8988T (cell line): ENCODE results near the gene DGKE.

Experiments used
- DNase-seq: peaks from one replicate; pipeline ENCODE4 v3.0.0; 2011

Gene DGKE

DNA sequence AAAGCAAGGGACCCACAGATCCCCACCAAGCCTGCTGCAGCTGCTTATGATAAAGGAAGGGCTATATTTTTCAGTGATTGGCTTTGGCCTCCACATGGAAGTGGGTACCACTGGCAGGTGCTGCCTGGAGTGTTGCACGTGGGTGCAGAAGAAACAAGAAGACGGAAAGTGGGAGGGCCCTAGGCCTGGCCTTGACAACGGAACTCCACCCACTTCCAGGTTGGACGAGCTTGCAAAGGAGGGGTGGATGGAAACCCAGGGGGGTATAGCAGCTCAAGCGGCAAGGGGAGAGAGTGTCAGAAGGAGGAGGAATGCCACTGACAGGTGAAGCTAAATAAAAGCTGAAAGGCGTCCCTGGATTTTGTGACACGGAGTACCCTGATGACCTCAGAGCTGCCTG lies 59.6 kb downstream of the DGKE start:
- DNase-seq: no peak

DNA sequence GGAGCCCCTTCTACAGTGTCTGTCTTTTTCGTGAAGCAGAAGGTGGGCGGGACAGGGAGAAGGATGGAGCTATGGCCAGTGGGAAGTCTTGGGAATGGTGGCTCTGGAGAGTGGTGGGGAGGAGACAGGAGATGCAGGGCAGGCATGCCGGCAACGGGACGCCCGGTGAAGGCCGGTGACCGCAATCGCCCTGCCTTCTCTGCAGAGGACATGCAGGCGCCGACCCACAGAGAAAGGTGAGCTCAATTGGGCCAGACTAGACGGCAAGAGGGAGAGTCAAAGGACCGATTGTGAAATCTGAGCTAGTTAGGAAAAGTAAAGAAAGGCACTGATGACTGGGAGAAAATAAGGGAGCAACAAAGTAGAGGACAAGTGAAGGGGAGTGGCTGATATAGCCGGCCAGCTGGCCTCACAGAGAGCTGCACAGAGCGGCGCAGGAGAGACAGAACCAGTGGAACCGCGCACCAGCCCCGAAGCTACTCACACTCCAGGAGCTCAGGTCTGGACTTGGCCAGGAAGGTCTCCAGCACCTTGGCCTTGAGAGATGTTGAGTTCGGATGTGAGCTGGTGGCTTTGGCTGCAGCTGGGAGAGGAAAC lies 61.0 kb downstream of the DGKE start:
- DNase-seq: no peak

DNA sequence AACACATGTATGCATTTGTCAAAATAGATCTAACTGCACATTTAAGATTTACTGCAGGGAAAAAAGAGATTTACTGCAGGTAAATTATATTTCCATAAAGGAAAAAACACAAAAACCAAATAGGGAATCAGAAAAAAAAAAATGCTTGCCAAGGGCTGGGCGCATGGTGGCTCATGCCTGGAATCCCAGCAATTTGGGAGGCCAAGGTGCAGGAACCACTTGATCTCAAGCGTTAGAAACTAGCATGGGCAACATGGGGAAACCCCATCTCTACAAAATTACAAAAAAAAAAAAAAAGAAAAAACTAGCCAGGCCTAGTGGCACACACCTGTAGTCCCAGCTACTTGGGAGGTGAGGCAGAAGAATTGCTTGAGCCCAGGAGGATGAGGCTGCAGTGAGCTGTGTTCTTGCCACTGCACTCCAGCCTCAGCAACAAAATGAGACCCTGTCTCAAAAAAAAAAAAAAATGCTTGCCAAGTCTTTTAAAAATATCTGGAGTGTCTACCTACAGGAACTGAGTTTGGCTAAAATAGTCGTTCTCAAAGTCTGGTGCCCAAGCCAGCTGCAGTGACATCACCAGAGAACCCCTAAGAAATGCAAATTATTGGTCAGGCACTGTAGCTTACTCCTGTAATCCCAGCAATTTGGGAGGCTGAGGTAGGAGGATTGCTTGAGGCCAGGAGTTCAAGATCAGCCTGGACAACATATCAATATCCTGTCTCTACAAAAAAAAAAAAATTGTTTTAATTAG lies 62.4 kb downstream of the DGKE start:
- no peak for DNase-seq

DNA sequence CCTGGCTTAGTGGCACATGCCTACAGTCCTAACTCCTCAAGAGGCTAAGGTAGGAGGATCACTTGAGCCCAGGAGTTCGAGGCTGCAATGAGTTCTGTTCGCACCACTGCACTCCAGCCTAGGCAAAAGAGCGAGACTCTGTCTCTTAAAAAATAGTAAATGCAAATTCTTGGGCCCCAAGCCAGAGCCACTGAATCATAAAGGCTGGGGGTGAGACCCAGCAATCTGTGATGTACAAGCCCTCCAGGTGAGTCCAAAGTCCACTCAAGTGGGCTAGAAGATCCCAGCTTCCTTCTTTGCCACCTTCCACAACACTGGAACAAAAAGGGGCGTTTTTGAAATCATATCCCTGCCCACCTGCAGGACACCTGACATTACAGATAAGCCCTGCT lies 63.0 kb downstream of the DGKE start:
- DNase-seq: no peak

DNA sequence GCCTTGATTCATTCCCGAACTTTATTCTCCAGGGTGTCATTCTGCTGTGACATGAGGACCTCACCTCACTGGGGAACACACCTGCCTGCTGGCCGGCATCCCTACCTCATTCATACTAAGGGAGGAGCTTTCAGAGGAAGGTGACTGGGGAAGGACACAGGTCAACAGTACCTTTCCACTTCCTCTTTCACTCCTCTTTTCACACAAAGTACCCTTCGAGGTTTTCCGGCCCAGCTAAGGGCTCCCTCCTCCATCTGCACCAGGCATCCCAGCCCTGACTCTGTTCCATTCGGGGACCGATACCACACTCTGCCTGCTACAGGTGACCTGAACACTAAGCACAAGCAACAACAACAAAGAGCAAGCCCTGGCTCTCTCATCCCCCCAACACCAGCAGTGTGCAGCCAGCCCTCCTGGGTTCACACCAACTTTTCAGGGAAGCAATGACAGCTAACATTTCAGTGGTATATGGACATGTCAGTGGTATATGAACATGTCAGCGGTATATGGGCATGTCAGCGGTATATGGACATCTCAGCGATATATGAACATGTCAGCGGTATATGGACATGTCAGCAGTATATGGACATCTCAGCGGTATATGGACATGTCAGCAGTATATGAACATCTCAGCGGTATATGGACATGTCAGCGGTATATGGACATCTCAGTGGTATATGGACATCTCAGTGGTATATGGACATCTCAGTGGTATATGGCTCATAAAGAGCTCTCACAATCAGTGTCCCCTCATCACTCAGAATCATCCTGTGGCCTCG lies 63.9 kb downstream of the DGKE start:
- no peak for DNase-seq

DNA sequence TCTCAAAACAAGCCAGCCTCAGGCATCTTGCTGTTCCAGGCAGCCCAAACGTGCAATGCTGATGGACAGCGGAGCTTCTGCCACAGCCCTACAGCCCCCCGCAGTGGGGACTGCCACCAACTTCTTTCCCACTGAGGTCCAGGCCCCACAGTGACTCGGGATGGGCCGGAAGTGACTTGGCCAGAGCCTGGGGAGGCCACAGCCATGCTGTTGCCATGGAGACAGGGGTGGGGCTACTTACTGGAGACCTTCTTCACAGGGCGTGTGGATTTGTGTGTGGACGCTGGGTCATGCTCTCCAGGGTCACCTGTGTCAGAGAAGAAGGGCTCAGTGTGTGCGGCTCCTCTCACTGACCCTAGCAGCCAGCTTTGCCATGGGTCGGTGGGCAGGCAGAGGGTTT lies 64.9 kb downstream of the DGKE start:
- DNase-seq: no peak

DNA sequence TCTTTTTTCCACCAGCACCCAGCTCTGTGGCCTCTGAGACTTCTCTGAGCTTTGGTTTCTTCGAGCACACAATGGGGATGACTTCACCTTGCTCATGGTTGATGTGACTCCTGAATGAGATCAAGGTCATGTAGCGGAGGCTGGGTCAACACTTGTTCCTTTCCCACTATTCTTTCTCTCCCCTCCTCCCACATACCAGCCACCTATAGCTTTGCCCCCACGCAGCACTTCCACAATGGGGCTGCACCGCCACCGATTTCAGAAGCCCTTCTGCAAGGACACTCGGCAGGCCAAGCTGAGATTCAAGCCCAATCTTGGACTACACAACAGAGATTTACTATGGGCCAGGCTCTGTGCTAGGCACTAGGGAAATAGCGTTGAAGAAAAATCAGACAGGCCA lies 65.5 kb downstream of the DGKE start:
- no peak for DNase-seq

DNA sequence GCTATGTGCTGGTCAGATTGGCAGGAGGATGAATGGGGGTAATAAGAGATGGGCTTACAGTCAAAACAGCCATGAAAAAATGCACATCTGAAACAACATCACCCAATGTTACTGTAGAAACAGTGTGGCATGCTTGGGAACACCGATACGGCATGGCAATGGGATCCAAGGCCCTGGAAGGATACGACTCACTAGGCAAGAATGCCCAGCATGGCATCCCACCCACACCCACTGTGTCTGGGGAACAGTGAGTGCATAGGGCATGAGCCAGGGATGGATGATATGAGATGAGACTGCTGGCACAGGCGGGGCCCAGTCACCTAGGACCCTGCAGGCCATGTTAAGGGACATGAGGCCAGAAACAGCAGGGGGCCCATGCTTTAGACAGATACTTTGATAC lies 68.4 kb downstream of the DGKE start:
- DNase-seq: peak; percentile 65

DNA sequence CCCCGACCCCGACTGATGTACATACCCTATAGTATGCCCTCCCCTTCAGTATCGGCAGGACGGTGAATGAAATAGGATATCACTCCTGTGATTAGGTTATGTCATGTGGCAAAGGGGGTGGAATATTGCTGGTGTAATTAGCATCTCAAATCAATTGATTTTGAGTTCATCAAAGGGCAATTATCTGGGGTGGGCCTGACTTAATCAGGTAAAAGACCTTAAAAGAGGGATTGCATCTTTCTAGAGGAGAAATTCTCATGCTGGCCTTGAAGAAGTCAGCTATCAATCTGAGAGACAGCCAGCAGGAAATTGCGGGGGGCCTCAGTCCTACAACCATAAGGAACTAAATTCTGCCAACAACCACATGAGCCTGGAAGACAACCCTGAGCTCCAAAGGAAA lies 69.6 kb downstream of the DGKE start:
- DNase-seq: no peak

DNA sequence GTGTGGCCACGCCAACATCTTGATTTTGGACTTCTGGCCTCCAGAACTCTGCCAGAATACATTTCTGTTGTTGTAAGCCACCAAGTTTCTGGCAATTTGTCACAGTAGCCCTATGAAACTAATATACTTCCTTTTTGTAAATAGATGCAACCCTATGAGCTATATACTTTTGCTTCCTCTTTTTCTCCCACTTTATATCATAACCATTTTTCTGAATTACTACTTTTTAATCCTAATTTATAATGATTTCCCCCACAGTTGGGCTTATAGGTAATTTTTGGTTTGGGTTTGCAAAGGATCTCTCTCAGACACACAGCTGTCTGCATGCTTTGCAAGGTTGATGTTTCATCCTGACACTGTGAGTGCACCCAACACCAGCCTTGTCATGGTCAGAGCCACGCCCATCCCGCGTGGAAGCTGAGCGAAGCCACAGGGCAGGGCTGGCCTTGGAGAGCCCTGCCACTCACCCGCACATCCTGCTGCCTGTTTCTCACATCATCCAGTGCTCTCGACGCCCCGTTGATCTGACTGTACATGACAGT lies 74.1 kb downstream of the DGKE start:
- no peak for DNase-seq

DNA sequence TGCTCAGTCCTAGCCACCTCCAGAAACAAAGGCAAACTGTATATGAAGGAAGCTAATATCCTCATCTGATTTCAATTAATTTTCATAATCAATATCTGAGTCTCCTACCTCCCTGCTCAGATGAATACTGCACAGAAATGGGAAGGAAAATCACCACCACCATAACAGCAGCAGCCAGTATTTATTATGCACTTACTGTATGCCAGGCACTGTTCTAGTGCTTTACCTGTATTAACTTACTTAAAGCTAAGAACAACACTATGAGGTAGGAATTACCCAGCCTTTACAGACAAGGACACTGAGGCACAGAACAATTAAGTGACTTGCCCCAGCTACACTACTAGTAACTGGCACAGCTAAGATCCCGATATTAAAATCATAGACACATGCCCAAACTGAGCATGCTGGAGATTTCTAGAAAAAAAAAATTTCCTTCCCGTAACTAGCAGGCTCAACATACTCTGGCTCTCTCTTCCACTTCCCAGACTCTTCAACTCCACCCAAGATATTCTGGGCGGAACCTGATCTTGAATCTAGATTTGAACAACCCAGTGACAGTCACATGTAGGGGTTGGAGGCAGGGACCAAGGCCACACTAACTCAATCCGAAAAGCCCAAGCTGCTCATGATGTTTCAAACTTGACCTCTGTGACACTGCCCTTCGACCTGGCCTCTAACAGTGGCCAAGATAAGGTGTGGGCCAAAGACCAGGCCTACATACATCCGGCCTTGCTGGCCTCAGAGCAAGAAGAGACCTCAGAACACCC lies 76.0 kb downstream of the DGKE start:
- no peak for DNase-seq

DNA sequence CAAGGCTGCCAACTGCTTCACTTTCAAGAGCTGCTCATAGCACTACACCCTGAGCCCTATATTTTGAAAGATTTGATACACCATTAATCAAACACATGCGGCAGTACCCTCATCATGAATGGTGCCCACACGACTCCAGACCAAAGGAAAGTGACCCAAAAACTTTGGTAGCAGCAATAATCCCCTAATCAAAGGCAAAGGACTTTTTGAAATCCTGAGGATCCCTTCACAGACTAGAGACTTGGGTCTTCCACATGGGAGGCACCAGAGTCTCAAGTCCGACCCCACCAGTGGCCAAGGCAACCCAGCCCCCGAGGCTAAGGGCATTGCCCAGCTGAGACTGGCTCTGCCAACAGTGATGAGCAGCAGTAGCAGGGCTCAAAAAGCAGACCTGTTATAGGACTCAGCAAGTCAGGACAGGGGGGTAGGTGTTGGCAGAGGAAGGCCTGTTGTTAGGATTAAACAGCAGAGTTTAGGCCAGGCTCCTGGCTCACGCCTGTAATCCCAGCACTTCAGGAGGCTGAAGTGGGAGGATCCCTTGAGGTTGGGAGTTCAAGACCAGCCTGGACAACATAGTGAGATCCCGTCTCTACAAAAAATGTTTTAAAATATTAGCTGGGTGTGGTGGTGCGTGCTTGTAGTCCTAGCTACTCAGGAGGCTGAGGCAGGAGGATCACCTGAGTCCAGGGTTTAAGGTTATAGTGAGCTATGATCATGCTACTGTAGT lies 76.7 kb downstream of the DGKE start:
- no peak for DNase-seq

DNA sequence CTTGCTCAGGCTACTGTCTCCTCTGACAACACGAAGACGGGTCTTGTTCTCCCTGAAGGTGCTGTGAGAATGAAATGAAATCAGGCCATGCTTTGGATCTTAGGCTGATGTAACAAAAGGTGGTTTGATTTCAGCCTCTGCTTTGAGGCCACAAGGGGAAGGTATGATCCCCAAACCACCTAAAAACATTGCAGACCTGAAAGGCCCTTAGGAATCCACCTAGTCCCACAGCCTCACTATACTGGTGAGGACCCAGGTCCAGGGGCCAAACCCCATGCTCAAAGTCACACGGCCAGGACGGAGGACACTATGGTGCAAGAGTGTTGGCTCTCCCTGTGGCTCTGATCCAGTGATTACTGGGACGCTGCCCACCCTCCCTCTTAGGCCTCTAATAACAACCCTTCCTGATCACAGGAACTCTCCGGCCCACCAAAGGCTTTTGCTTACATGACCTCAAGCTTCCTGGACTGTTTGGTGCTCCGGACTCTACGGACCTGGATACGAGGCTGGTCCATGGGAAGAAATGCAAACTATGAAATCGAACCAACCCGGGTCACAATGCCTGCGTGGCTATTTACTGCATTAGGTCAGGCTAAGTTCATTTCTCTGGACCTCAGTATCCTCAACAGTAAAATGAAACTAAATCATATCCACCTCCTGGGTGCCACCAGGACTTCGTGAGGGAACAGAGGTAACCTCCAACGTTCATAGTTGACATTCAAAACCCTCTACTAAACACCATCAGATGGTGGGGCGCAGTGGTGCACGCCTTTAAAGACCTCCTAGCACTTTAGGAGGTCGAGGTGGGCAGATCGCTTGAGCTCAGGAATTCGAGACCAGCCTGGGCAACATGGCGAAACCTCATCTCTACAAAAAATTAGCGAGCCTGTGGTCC lies 78.4 kb downstream of the DGKE start:
- DNase-seq: no peak

DNA sequence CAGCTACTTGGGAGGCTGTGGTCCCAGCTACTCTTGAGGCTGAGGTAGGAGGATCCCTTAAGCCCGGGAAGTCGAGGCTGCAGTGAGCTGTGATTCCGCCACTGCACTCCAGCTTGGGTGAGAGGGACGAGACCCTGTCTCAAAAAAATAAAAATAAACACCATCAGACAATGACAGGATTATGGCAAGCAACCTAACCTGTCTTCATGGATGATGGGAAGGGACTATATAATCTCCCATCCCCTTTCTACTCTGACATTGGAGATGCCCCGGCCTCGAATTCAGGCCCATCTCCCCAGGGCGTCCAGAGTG lies 79.0 kb downstream of the DGKE start:
- no peak for DNase-seq

DNA sequence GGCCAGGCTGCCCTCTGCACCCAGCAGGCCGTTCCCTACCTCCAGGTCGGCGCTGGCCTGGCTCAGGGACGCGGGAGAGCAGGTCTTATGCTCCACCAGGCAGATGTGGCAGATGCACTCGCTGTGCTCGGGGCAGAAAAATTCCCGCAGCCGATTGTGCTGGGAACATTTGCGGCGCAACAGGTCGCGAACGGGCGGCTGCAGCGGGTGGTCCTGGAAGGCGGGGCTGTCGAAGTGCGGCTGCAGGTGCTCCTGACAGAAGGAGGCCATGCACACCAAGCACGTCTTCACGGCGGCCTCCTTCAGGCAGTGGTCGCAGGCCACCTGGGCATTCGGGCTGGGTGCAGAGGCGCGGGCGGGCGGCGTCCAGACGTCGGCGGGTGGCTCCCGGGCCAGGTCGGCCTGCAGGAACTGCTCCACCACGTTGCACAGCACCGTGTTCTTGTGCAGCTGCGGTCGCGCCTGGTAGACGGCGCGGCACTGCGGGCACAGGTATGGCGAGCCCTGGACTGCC lies 79.5 kb downstream of the DGKE start:
- no peak for DNase-seq

DNA sequence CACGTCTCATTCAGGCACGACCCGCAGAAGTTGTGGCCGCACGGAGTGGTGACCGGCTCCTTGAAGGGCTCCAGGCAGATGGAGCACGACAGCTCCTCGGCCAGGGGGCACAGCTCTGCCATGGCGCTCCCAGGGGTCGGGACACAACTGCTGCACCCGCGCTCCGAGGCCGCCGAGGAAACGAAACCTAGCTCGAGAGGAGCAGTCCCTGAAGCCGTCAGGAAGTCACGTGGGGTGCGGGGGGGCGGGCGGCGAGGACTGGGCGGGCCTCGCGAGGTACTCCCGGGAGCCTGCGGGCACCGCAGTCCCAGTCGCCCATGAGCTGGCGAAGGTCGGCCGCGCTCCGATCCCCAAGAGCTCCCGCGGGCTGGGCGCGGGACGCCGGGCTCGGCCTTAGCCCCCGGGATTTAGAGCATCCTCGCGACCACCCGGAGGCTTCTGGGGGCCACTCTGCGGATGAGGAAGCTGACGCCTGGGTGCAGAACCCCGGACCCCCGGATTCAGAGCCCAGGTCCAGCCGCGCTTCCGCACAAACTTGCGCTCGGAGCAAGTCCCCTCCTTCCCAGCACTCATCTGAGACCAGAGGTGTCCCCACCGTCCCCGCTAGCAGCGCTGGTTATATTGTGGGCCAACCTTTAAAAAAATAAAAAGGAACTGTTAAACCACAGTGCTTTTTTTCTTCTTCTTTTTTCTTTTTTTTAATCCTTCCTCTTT lies 80.1 kb downstream of the DGKE start, which contains the start of gene TRIM25:
Gene TRIM25 (minus strand): TSS at position 183 of the 714 bp plus-strand sequence. CDS start 61 bp downstream, at position 122.
- DNase-seq: peak; percentile 73

DNA sequence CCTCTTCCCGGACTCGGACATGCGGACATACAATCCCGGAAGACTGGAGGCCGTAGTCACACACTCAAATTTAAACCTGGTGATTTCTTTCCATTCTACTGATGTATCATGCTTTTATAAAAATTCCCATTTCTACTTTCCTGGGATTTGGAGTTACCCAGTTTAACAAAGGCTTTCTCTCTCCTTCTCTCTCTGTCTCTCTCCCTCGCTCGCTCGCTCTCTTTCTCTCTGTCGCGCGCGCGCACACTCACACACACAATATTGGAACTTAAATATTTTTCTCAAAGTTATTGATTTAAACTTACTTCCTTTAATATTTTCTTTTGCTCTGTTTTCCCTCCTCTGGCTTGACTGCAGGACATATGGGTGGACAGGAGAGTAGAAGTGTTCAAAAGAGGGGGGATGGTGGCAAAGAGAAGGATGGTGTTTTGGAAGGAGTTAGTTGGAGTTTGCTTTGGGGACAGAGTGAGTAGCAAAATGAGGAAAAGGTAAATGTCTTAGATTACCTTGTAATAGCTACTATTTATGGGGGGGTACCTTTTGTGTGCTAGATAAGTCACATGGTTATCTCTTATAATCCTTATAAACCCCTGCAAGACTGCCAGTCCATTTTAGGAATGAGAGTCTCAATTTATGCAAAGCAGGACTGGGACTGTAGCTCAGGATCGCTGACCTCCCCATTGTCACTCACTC lies 80.8 kb downstream of the DGKE start:
- DNase-seq: no peak

DNA sequence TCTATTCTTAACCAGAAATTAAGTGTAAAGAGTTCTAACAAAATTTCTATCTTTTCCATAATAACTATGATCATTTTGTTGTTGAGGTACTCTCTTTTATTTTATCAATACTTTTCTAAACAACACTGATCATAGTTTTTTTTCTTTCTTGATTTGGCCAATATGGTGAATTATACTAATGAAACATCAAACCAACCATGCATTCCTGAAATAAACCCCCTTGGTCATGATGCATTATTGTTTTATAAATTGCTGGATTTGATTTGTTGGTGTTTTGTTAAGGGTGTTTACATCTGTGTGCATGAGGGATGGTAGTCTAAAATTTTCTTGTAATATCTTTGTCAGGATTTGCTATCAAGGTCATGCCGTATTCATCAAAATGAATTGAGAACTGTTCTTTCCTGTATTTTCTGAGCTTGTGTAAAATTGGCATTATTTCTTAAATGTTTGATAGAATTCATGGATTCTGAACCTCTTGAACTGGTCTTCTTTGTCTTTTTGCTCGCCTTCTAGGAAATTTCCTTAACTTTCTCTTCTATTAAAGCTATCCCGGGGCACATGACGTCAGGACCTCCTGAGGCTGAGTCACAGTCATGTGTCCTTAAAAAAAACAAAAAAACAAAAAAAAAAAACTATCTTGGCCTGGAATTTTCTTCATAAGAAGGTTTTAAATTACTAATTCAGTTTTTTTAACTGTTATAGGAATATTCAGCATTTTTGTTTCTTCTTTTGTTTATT lies 83.8 kb downstream of the DGKE start:
- no peak for DNase-seq

DNA sequence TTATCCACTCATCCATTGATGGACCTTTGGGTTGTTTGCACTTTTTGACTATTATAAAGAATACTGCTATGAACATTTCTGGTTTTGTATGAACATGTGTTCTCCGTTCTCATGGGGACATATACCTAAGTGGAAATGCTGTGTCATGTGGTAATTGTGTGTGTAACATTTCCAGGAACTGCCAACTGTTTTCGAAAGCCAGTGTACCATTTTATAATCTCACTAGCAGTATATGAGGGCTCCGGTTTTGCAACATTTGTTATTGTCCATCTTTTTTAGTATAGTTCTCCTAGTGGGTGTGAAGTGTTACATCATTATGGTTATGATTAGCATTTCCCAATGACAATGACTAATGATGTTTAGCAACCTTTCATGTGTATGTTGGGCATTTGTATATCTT lies 85.0 kb downstream of the DGKE start:
- DNase-seq: no peak
